AG09309 (cell line): Measurements from ENCODE around the gene GAREM1.

Source experiments
- DNase-seq: peaks from one replicate; pipeline ENCODE4 v3.0.0-alpha.2; 2010; ENCODE audit warnings: low read depth
- H3K4me3 ChIP-seq: 2 replicates; pipeline ENCODE4 v1.5.1; 2011; ENCODE audit warnings: mild to moderate bottlenecking, low read depth, low read length, moderate library complexity; ENCODE audit not compliant: control insufficient read depth
- TF ChIP-seq, protein P1 (sequence below): IDR thresholded peaks from 2 replicates; pipeline ENCODE4 v1.5.1; 2011; ENCODE audit warnings: mild to moderate bottlenecking, low read depth, low read length, inconsistent platforms; ENCODE audit not compliant: insufficient read depth, control insufficient read depth; ENCODE audit errors: missing control alignments

The GAREM1 gene

DNA sequence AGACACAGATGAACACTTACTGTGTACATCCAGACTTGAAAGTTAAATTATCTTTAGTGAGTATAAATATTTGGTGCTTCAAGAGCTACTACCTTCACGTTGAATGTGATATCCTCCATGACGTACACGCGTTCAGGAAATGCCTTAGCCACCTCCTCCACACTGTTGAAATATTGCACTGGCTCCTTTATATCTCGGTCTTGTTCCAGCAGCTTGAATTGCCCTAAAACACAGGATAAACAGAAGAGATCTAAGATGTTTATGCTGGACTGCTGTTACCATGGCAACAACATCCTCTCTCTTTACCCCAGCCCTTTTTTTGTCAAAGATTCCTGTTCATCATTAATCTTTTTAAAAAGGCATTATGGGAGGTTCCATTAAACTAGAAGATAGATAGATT lies 160.6 kb downstream of the GAREM1 start:
- DNase-seq = no peak
- TF ChIP-seq, protein P1, sequence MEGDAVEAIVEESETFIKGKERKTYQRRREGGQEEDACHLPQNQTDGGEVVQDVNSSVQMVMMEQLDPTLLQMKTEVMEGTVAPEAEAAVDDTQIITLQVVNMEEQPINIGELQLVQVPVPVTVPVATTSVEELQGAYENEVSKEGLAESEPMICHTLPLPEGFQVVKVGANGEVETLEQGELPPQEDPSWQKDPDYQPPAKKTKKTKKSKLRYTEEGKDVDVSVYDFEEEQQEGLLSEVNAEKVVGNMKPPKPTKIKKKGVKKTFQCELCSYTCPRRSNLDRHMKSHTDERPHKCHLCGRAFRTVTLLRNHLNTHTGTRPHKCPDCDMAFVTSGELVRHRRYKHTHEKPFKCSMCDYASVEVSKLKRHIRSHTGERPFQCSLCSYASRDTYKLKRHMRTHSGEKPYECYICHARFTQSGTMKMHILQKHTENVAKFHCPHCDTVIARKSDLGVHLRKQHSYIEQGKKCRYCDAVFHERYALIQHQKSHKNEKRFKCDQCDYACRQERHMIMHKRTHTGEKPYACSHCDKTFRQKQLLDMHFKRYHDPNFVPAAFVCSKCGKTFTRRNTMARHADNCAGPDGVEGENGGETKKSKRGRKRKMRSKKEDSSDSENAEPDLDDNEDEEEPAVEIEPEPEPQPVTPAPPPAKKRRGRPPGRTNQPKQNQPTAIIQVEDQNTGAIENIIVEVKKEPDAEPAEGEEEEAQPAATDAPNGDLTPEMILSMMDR = no peak
- no peak overlapping the region for H3K4me3 ChIP-seq

- no peak overlapping the region for H3K4me3 ChIP-seq
- no peak for DNase-seq
- TF ChIP-seq, protein P1 = no peak
Observed at GRCh38 chr18:32308493-32309120, 162.1 kb downstream of the GAREM1 start.

DNA sequence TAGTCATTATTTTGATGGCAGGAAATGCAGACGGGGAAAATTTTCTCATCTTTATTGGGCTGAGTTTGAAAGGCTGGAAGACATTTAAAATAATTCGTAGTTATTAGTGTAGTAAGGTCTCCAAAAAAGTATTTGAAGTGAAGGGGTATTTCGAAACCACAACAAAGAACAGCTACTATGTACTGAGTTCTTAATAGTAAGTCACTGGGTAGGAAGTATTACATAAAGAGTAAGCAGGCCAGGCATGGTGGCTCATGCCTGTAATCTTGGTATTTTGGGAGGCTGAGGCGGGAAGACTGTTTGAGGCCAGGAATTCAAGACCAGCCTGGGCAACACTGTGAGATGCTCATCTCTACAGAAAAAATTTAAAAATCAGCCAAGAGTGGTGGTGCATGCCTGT lies 167.3 kb downstream of the GAREM1 start:
- DNase-seq = no peak
- TF ChIP-seq, protein P1 = no peak

DNA sequence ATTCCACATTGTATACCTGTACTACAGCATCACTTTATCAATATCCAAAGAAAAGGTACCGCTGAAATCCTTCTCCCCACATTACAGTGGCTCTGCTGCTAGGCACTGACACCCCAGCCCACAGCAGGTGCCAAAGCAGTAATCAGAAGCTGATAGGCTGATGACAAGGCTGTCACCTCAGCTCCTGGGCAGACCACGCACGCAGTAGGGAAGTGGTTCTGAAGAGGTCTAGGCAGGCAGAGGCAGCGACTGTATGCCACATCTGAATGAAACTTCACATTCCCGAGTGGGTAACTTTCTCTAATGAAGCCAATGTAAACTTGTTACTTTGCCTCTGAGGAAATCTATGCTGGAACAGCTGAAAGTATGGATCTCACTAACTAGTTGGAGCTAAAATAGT lies 167.9 kb downstream of the GAREM1 start:
- H3K4me3 ChIP-seq = no peak overlapping the region
- DNase-seq = no peak
- TF ChIP-seq, protein P1 = no peak

More for the DNA sequence above, 167.3 kb downstream of the GAREM1 start:
- H3K4me3 ChIP-seq = no peak overlapping the region

DNA sequence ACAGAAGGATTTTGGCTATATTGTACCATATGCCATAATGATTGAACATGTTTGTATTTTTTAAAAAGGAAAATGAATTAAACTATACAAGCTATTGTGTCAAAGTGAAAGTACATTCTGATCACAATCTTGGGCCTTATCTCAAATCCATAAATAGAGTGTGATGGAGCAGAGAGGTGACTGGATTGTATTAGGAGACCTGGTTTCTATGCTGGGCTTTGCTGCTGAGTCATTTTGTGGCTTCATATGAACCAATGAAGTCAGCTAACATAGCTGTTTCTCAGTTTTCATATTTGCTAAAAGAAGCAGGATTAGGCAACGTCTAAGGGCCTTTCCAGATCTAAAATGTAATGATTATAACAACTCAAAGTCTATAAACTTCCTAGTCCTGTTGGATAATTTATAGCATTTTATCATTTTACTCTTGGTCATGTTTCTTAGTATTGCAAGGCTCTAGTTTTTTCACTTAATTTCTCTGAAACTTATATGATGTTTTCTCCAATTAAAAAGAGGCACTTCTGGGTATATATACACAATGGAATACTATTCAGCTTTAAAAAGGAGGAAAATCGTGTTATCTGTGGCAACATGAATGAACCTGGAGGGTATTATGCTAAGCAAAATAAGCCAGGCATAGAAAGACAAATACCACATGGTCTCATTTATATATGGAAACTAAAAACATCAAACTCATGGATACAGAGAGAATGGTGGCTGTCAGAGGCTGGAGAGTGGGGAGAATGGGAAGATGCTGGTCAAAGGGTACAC lies 168.5 kb downstream of the GAREM1 start:
- no peak for DNase-seq
- no peak overlapping the region for H3K4me3 ChIP-seq
- TF ChIP-seq, protein P1 = no peak

DNA sequence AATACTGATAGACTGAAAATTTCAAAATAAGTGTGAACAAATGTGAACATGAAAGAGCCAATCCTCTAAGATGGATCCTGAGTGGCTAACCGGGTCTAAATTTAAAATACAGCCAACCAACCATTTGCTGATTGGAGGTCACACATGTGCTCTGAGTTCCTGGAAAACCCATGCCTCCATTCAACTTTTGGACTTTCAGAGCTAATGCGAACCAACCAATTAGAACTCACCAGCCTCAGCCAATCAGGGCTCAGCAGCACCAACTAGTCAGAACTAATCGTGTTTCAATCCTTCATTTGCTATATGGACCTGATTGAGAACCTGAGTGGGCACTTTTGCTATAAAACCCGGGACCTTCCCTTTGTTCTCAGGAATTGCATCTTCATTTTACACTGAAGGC lies 169.3 kb downstream of the GAREM1 start:
- H3K4me3 ChIP-seq = no peak overlapping the region
- DNase-seq = no peak
- TF ChIP-seq, protein P1 = no peak

DNA sequence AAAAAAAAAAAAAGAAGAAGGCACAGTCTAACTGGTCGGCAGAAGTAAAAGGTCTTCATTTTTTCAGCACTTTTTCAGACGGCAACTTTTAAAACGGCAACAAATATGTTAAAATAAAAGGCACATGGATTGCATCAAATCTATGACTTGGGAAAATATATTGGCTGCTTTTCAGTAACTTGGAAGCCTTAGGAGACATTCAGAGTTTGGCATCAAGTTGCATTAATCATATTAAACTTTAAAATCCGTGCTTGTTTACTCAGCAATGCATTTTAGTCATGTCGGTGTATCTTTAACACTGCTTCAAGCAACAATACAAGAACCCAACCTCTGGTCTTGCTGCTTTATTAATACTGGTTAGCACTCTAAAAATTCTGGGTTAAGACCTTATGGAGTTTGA lies 169.8 kb downstream of the GAREM1 start:
- no peak for DNase-seq
- no peak overlapping the region for H3K4me3 ChIP-seq
- TF ChIP-seq, protein P1 = no peak
